HT1080 (cell line): ENCODE measurements around the gene LINGO4. TPM values are rescaled to one million over a fixed set of nuclear protein-coding genes. Genes with fewer than 3 reads are reported as not detected.

Experiments
- small RNA-seq: library from RNA; depleted of rRNA; stranded (forward); fragments of <200 nt; gene quantifications from one replicate; pipeline ENCODE3, GENCODE V24; 2014
- total RNA-seq: library from RNA; depleted of rRNA; stranded (reverse); fragments of >200 nt; shearing (Covaris generic); gene quantifications from 2 replicates; pipeline ENCODE4 v1.2.3, GENCODE V29; 2014; rRNA removed

Gene LINGO4
- total RNA-seq, 1 experiment from 2014 or later: not detected

Small RNAs within 50 kb of the gene (small RNA-seq; reads per million reads assigned to genes)
- not detected for gene RF00019

Other genes with a start within 250 kb of the LINGO4 start
- 15.2 and 21.1 TPM in 2 replicates for gene SNX27, start 193.4 kb downstream of the LINGO4 start, total RNA-seq
- gene CELF3, start 88.6 kb downstream of the LINGO4 start, total RNA-seq: not detected in 2 replicates
- not detected in 2 replicates for gene RIIAD1, start 83.9 kb downstream of the LINGO4 start, total RNA-seq
- 112 and 136 TPM in 2 replicates for gene MRPL9, start 41.9 kb downstream of the LINGO4 start, total RNA-seq
- 1.9 and 2.0 TPM in 2 replicates for gene TDRKH, start 14.9 kb downstream of the LINGO4 start, total RNA-seq
- gene RORC, start 26.4 kb upstream of the LINGO4 start, total RNA-seq: 0.03 TPM in 1 of 2 replicates, not detected in the other
- gene C2CD4D, start 34.4 kb upstream of the LINGO4 start, total RNA-seq: not detected in 2 replicates
- gene THEM5, start 48.3 kb upstream of the LINGO4 start, total RNA-seq: not detected in 2 replicates
- 10.0 and 11.8 TPM in 2 replicates for gene THEM4, start 104.1 kb upstream of the LINGO4 start, total RNA-seq
- gene S100A10, start 188.4 kb upstream of the LINGO4 start, total RNA-seq: 218 and 367 TPM in 2 replicates
- gene S100A11, start 231.6 kb upstream of the LINGO4 start, total RNA-seq: 301 and 528 TPM in 2 replicates